GM12878 (cell line): ENCODE data around the gene IL22. TPM values are rescaled to one million over a fixed set of nuclear protein-coding genes. Genes with fewer than 3 reads are reported as not detected.

Source experiments
- ATAC-seq: fragments of 200-7000 bp; cut with Tn5 transposase; 3 replicates; pipeline ENCODE4 v1.9.1; 2020; ENCODE audit warnings: mild to moderate bottlenecking, moderate library complexity
- BruUV-seq: library from RNA; stranded (reverse); fragments of 400-500 nt; replicated peaks from 2 replicates; lab custom pipeline; 2021; lab: Mats Ljungman, UMichigan
- CTCF ChIA-PET: fragments of 300-600 bp; sonication (Branson Sonifier 250); formaldehyde crosslinking; extraction: SDS; loops from one replicate; lab custom pipeline; 2021; ENCODE audit warnings: inconsistent platforms; lab: Yijun Ruan, JAX
- POLR2A ChIA-PET: fragments of 350-600 bp; formaldehyde crosslinking; extraction: SDS; loops from one replicate; lab custom pipeline; 2021; ENCODE audit warnings: inconsistent platforms; lab: Charles Lee
- RAD21 ChIA-PET: fragments of 300-600 bp; sonication (Branson Sonifier 250); formaldehyde crosslinking; loops from one replicate; lab custom pipeline; 2023; ENCODE audit warnings: antibody characterized with exemption; ENCODE audit not compliant: unreplicated experiment; lab: Charles Lee
- SMC1A ChIA-PET: fragments of 300-600 bp; sonication (Branson Sonifier 250); formaldehyde crosslinking; loops from one replicate; lab custom pipeline; 2023; ENCODE audit not compliant: unreplicated experiment, uncharacterized antibody; lab: Charles Lee
- DNase-seq: peaks from one replicate; pipeline ENCODE4 v3.0.0-alpha.2; 2011; ENCODE audit warnings: low read depth, low spot score
- FAIRE-seq: peaks from 3 replicates; lab custom pipeline; 2011; peaks lifted over from hg19 to GRCh38; lab: Jason Lieb, UNC
- H2AFZ ChIP-seq: 2 replicates; pipeline ENCODE4 v1.6.0; 2011; ENCODE audit warnings: low read depth, low read length, control low read depth; ENCODE audit not compliant: control insufficient read depth
- H3K27ac ChIP-seq: 2 replicates; pipeline ENCODE4 v1.5.1; 2011; ENCODE audit warnings: control low read depth; ENCODE audit not compliant: control insufficient read depth, insufficient read depth
- H3K27me3 ChIP-seq, 2 experiments: replicated peaks in 1 of 2; 2 replicates each; pipeline versions ENCODE4 v1.6.0 to v1.6.1; 2011; ENCODE audit warnings: low read length in 1 of 2; ENCODE audit not compliant: control insufficient read depth in 2 of 2, insufficient read depth in 2 of 2
- H3K36me3 ChIP-seq, 2 experiments: 2 replicates each; pipeline ENCODE4 v1.5.1; 2011; ENCODE audit warnings: low read length in 1 of 2; ENCODE audit not compliant: control insufficient read depth in 2 of 2, insufficient read depth in 2 of 2
- H3K4me1 ChIP-seq: 2 replicates; pipeline ENCODE4 v1.6.1; 2011; ENCODE audit warnings: mild to moderate bottlenecking, low read length, moderate library complexity, mixed read lengths; ENCODE audit not compliant: control insufficient read depth, insufficient read depth
- H3K4me2 ChIP-seq: 2 replicates; pipeline ENCODE4 v1.6.0; 2011; ENCODE audit warnings: control low read depth; ENCODE audit not compliant: control insufficient read depth, insufficient read depth
- H3K4me3 ChIP-seq: fragments of 200-600 bp; sonication (generic); 2 replicates; pipeline ENCODE4 v1.5.1; 2016
- H3K79me2 ChIP-seq: 2 replicates; pipeline ENCODE4 v1.6.0; 2011; ENCODE audit warnings: low read length; ENCODE audit not compliant: control insufficient read depth, insufficient read depth
- H3K9ac ChIP-seq: 2 replicates; pipeline ENCODE4 v1.8.0; 2011; ENCODE audit warnings: low read length, control low read depth, mixed read lengths; ENCODE audit not compliant: control insufficient read depth, insufficient read depth
- H3K9me3 ChIP-seq: replicated peaks from 3 replicates; pipeline ENCODE4 v1.5.1; 2011; ENCODE audit warnings: mild to moderate bottlenecking, low read length; ENCODE audit not compliant: control insufficient read depth, insufficient read depth
- H4K20me1 ChIP-seq: 2 replicates; pipeline ENCODE4 v1.6.0; 2011; ENCODE audit not compliant: control insufficient read depth, insufficient read depth
- CTCF ChIP-seq, 3 experiments: IDR thresholded peaks in 2 of 3; conservative IDR thresholded peaks in 1 of 3; 2 replicates each; pipeline ENCODE4 v1.5.1; 2011; ENCODE audit warnings: low read depth in 3 of 3, low read length in 3 of 3, mild to moderate bottlenecking in 3 of 3, control low read depth in 2 of 3, moderate library complexity in 2 of 3, inconsistent platforms in 1 of 3, mixed read lengths in 1 of 3; ENCODE audit not compliant: control insufficient read depth in 2 of 3, insufficient read depth in 1 of 3; ENCODE audit errors: extremely low read depth in 1 of 3
- RAD21 ChIP-seq: IDR thresholded peaks from 2 replicates; pipeline ENCODE4 v1.6.1; 2011; ENCODE audit warnings: mild to moderate bottlenecking, low read depth, low read length, moderate library complexity; ENCODE audit not compliant: insufficient read depth
- TARDBP ChIP-seq: IDR thresholded peaks from 2 replicates; pipeline ENCODE4 v1.6.1; 2016; ENCODE audit warnings: borderline replicate concordance
- ZNF274 ChIP-seq: IDR thresholded peaks from one replicate; pipeline ENCODE4 v1.8.0; 2011; ENCODE audit not compliant: insufficient read length, insufficient read depth
- WGBS: methylation state at CpG from one replicate; pipeline ENCODE4 v1.1.6; 2016; ENCODE audit warnings: low lambda C conversion rate; ENCODE audit not compliant: insufficient replicate concordance, insufficient coverage; ENCODE audit errors: missing lambda C conversion rate; 5-methylcytosine and 5-hydroxymethylcytosine counted together
- in situ Hi-C: fragments of 300-500 bp; cut with MboI; formaldehyde crosslinking; loops from 9 replicates; pipeline ENCODE4 v1.14.3; 2018; ENCODE audit warnings: mixed read lengths
- intact Hi-C: fragments of 100-400 bp; cut with micrococcal nuclease; formaldehyde crosslinking; loops from one replicate; pipeline ENCODE4 v1.14.2; 2022; ENCODE audit not compliant: unreplicated experiment
- polyA plus RNA-seq, 11 experiments: library from polyadenylated mRNA; depleted of rRNA in 4 of 11; unstranded in 6 of 11; stranded (reverse) in 5 of 11; fragments of >200 nt; fragmentation: Nextera tagmentation in 4 of 11; fragmentation: Illumina TruSeq in 1 of 11; extraction: Ambion mirVana in 4 of 11; extraction: Trizol in 1 of 11; gene quantifications; 1 replicate in 1 of 11; 2 replicates in 10 of 11; pipeline versions ENCODE4 v1.2.1 to v1.2.3, GENCODE V29; 2011 to 2016; ENCODE audit warnings: inconsistent platforms in 2 of 11, missing spikeins in 2 of 11, low read depth in 1 of 11
- total RNA-seq, 4 experiments: library from RNA; depleted of rRNA in 3 of 4; stranded (reverse); fragments of >200 nt in 3 of 4; fragmentation: Illumina TruSeq in 1 of 4; extraction: Trizol in 1 of 4; gene quantifications; 2 replicates each; pipeline versions ENCODE4 v1.2.1 to v1.2.3, GENCODE V29; 2013 to 2021

IL22 gene
- total and polyA plus RNA-seq, 10 of the 15 experiments (the other 5 are each of a cell fraction or from before 2014, with no cell fraction given), result not detected

- BruUV-seq, result no TSS peak
- H3K27ac ChIP-seq, result peak overlapping the region; percentile 69
- H3K9me3 ChIP-seq, result no peaks in the 10 kb centered on the region; the same call in 2 of the 3 replicates
- no peaks in the 10 kb centered on the region for H3K36me3 ChIP-seq
- no peaks in the 10 kb centered on the region for H3K27me3 ChIP-seq
- H4K20me1 ChIP-seq, result no peaks in the 10 kb centered on the region
- no peak for FAIRE-seq
- peaks cover 34% of the 10 kb centered on the region for H3K4me1 ChIP-seq
- ATAC-seq, result no peak; the same call in 2 of the 3 replicates
- no peak for DNase-seq
- peak overlapping the region; percentile 63 for H3K9ac ChIP-seq
- peak overlapping the region; percentile 86 for H3K4me2 ChIP-seq
- TF ChIP-seq ZNF274 (no peak), CTCF (IDR thresholded peaks at IDR 0.05 in 2 of 3, conservative IDR thresholded peaks at IDR 0.05 in 1 of 3; ENCODE audit: control insufficient read depth in 2 of 3, extremely low read depth in 1 of 3, insufficient read depth in 1 of 3, low read depth in 3 of 3, low read length in 3 of 3) (peak in 2 of 3 experiments; percentile 22 to 31; a peak in 3 of 6 replicates), RAD21 (peak; percentile 50), TARDBP (no peak)
- peak overlapping the region; percentile 98 for H2AFZ ChIP-seq
- H3K4me3 ChIP-seq, result peak overlapping the region; percentile 41; the same call in 1 of the 2 replicates
- CTCF ChIA-PET, result interaction anchor here (0.6 to 4.2 kb wide), 9 partner anchors 14 to 234 kb away, joined by 3 to 47 read pairs (median 5); no protein-coding TSS in a partner anchor
- SMC1A ChIA-PET, result interaction anchor here (0.8 to 2.3 kb wide), 18 partner anchors 8 to 98 kb away, joined by 3 to 14 read pairs (median 5); partner anchors contain the start of gene MDM1
- intact Hi-C loops (no loop called here), in situ Hi-C loops (no loop called here)
- H3K79me2 ChIP-seq, result no peaks in the 10 kb centered on the region
- RAD21 ChIA-PET, result interaction anchor here (0.6 to 2.5 kb wide), 7 partner anchors 14 to 396 kb away, joined by 3 to 16 read pairs (median 4); no protein-coding TSS in a partner anchor
- 61% methylated on average over 2 of the region's 2 CpGs for WGBS
- POLR2A ChIA-PET, result interaction anchor here (1.1 to 1.6 kb wide), 2 partner anchors 53 to 60 kb away, joined by 3 to 6 read pairs; no protein-coding TSS in a partner anchor
Observed at GRCh38 chr12:68237078-68237477, 16.3 kb downstream of the IL22 start.
